Keratinocyte (primary cell): ENCODE results near the gene SMURF2. TPM values are rescaled to one million over a fixed set of nuclear protein-coding genes. Genes with fewer than 3 reads are reported as not detected.

ENCODE experiments used
- DNase-seq: peaks from one replicate; pipeline ENCODE4 v3.0.0-alpha.2; 2011; ENCODE audit warnings: low read depth, missing footprints, low spot score
- FAIRE-seq: peaks from 2 replicates; lab custom pipeline; 2011; peaks lifted over from hg19 to GRCh38; lab: Jason Lieb, UNC
- H2AFZ ChIP-seq: 2 replicates; pipeline ENCODE4 v1.6.0; 2012; ENCODE audit warnings: low read length, control low read depth, inconsistent platforms; ENCODE audit not compliant: control insufficient read depth
- H3K27ac ChIP-seq: 2 replicates; pipeline ENCODE4 v1.5.1; 2011; ENCODE audit warnings: low read length; ENCODE audit not compliant: control insufficient read depth, insufficient read depth
- H3K27me3 ChIP-seq: 3 replicates; pipeline ENCODE4 v1.6.0; 2011; ENCODE audit warnings: low read length; ENCODE audit not compliant: control insufficient read depth, insufficient read depth; ENCODE audit errors: extremely low read depth
- H3K36me3 ChIP-seq, 2 experiments: 2 replicates in 1 of 2; 3 replicates in 1 of 2; pipeline ENCODE4 v1.5.1; 2011; ENCODE audit warnings: low read length in 2 of 2, mild to moderate bottlenecking in 1 of 2; ENCODE audit not compliant: control insufficient read depth in 2 of 2, insufficient read depth in 2 of 2; ENCODE audit errors: extremely low read depth in 1 of 2
- H3K4me1 ChIP-seq: 3 replicates; pipeline ENCODE4 v1.5.1; 2011; ENCODE audit warnings: low read length; ENCODE audit not compliant: control insufficient read depth, insufficient read depth; ENCODE audit errors: extremely low read depth
- H3K4me2 ChIP-seq: 3 replicates; pipeline ENCODE4 v1.6.0; 2011; ENCODE audit warnings: low read depth, low read length; ENCODE audit not compliant: control insufficient read depth, insufficient read depth; ENCODE audit errors: extremely low read depth
- H3K4me3 ChIP-seq, 3 experiments: fragments of 200-600 bp in 1 of 3; sonication (generic) in 1 of 3; 2 replicates in 2 of 3; 3 replicates in 1 of 3; pipeline ENCODE4 v1.5.1; 2011 to 2016; ENCODE audit warnings: low read length in 3 of 3, mild to moderate bottlenecking in 3 of 3, control low read depth in 2 of 3, inconsistent platforms in 1 of 3, low read depth in 1 of 3, mixed read lengths in 1 of 3, mixed run types in 1 of 3, moderate library complexity in 1 of 3; ENCODE audit not compliant: control insufficient read depth in 2 of 3, insufficient read depth in 2 of 3; ENCODE audit errors: extremely low read depth in 1 of 3
- H3K79me2 ChIP-seq: 2 replicates; pipeline ENCODE4 v1.6.0; 2012; ENCODE audit warnings: low read length; ENCODE audit not compliant: control insufficient read depth, insufficient read depth
- H3K9ac ChIP-seq: 3 replicates; pipeline ENCODE4 v1.6.0; 2011; ENCODE audit warnings: low read length; ENCODE audit not compliant: control insufficient read depth, insufficient read depth; ENCODE audit errors: extremely low read depth
- H3K9me1 ChIP-seq: 3 replicates; pipeline ENCODE4 v1.6.0; 2011; ENCODE audit warnings: low read length; ENCODE audit not compliant: control insufficient read depth, insufficient read depth; ENCODE audit errors: extremely low read depth
- H3K9me3 ChIP-seq: 2 replicates; pipeline ENCODE4 v1.5.1; 2012; ENCODE audit warnings: low read depth, low read length; ENCODE audit not compliant: control insufficient read depth
- H4K20me1 ChIP-seq: 3 replicates; pipeline ENCODE4 v1.6.0; 2011; ENCODE audit warnings: low read length; ENCODE audit not compliant: control insufficient read depth, insufficient read depth; ENCODE audit errors: extremely low read depth
- EZH2 ChIP-seq: IDR thresholded peaks from one replicate; pipeline ENCODE4 v1.6.1; 2012; ENCODE audit warnings: inconsistent platforms, mild to moderate bottlenecking, low read length, moderate library complexity
- dilution Hi-C: fragments of 300-500 bp; cut with MboI; formaldehyde crosslinking; loops from one replicate; pipeline ENCODE4 v1.7.0; 2020; ENCODE audit warnings: low sequenced_read_pairs; ENCODE audit not compliant: extremely low pct_ligation_motif_present
- polyA plus RNA-seq, 5 experiments: library from polyadenylated mRNA; depleted of rRNA in 3 of 5; stranded (reverse) in 3 of 5; stranded (forward) in 1 of 5; unstranded in 1 of 5; fragments of >200 nt; gene quantifications; 1 replicate in 1 of 5; 2 replicates in 3 of 5; 3 replicates in 1 of 5; pipeline versions ENCODE4 v1.2.1 to v1.2.3, GENCODE V29; 2011 to 2012; ENCODE audit warnings: missing spikeins in 2 of 5, low read depth in 1 of 5, low replicate concordance in 1 of 5
- TF ChIP-seq, protein P1 (sequence below), 3 experiments: IDR thresholded peaks in 1 of 3; conservative IDR thresholded peaks in 1 of 3; optimal IDR thresholded peaks in 1 of 3; 2 replicates in 2 of 3; 3 replicates in 1 of 3; pipeline versions ENCODE3 to v1.5.1; 2011; ENCODE audit warnings: low read length in 3 of 3, mild to moderate bottlenecking in 3 of 3, moderate library complexity in 2 of 3, control low read depth in 1 of 3, inconsistent platforms in 1 of 3; ENCODE audit not compliant: insufficient read depth in 2 of 3; ENCODE audit errors: extremely low read depth in 1 of 3

Gene SMURF2
- polyA plus RNA-seq, 1 donor (not counting 4 experiments of a cell fraction or from before 2014, with no cell fraction given): 128 TPM

DNA sequence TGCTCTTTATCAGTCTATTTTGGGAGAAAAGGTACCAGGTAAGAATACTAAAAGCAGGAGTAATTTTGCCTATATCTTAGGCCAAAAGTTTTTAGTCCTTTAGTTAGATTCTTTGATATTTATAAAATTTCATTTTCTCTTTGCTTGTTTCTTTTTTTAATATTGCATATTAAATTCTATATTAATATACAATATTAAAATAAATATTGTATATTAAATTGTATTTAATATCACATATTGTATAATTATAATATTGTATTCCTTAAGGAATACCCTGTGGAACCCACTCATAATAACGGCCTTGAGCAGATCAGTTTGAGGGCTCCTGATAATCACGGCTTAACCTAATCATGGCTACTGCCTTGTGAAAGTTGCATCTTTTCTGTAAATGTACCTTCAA is 153.4 kb downstream of the SMURF2 start:
- no peak for TF ChIP-seq EZH2
- peaks cover 66% of the 10 kb centered on the region for H3K79me2 ChIP-seq
- peaks cover 19% of the 10 kb centered on the region for H3K4me1 ChIP-seq
- H3K9ac ChIP-seq: no peak overlapping the region
- FAIRE-seq (no peak), DNase-seq (no peak)
- H3K27me3 ChIP-seq: no peaks in the 10 kb centered on the region
- peak overlapping the region; percentile 87 for H3K4me2 ChIP-seq
- no peak overlapping the region for H2AFZ ChIP-seq
- H3K9me1 ChIP-seq: no peaks in the 10 kb centered on the region
- no peaks in the 10 kb centered on the region for H3K9me3 ChIP-seq
- no peak overlapping the region for H3K27ac ChIP-seq
- peaks cover 18% of the 10 kb centered on the region for H4K20me1 ChIP-seq
- H3K4me3 ChIP-seq: peak overlapping the region in 2 of 3 experiments; percentile 81 to 100
- dilution Hi-C loops: no loop called here
- H3K36me3 ChIP-seq: peaks cover 5 to 46% of the 10 kb centered on the region in 2 experiments

DNA sequence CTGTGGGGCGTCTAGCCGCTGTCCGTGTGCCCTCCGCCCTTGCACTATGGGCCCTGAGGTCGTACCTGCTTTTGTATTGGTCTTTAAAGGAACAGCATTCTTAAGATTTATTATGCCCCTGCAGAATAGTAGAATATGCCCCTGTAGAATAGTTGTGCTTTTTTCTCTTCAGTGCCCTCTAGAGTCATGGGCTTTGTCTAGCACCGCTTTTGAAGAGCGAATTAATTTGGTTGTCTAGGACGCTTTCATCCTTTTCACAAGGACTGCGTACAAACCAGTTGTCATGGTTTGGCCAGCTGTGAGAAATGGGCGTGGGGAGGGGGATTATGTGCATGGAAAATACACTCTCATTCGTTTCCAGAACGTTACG is 154.7 kb downstream of the SMURF2 start:
- peaks cover 11 to 50% of the 10 kb centered on the region in 2 experiments for H3K36me3 ChIP-seq

More for the DNA sequence above, 154.7 kb downstream of the SMURF2 start:
- DNase-seq (no peak), FAIRE-seq (no peak)
- peak overlapping the region; percentile 87 for H3K4me2 ChIP-seq
- peak overlapping the region; percentile 99 for H3K27ac ChIP-seq
- dilution Hi-C loops: no loop called here
- no peaks in the 10 kb centered on the region for H3K9me1 ChIP-seq
- TF ChIP-seq, protein P1, sequence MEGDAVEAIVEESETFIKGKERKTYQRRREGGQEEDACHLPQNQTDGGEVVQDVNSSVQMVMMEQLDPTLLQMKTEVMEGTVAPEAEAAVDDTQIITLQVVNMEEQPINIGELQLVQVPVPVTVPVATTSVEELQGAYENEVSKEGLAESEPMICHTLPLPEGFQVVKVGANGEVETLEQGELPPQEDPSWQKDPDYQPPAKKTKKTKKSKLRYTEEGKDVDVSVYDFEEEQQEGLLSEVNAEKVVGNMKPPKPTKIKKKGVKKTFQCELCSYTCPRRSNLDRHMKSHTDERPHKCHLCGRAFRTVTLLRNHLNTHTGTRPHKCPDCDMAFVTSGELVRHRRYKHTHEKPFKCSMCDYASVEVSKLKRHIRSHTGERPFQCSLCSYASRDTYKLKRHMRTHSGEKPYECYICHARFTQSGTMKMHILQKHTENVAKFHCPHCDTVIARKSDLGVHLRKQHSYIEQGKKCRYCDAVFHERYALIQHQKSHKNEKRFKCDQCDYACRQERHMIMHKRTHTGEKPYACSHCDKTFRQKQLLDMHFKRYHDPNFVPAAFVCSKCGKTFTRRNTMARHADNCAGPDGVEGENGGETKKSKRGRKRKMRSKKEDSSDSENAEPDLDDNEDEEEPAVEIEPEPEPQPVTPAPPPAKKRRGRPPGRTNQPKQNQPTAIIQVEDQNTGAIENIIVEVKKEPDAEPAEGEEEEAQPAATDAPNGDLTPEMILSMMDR (optimal IDR thresholded peaks at IDR 0.05 in 1 of 3, IDR thresholded peaks at IDR 0.05 in 1 of 3, conservative IDR thresholded peaks at IDR 0.05 in 1 of 3; ENCODE audit: extremely low read depth in 1 of 3, insufficient read depth in 2 of 3, low read length in 3 of 3): peak; percentile 33 to 54 (median 39)
- TF ChIP-seq EZH2: no peak
- H3K4me3 ChIP-seq: peak overlapping the region; percentile 75 to 100 (median 81)
- no peaks in the 10 kb centered on the region for H3K27me3 ChIP-seq
- H4K20me1 ChIP-seq: peaks cover 29% of the 10 kb centered on the region
- H3K9me3 ChIP-seq: no peaks in the 10 kb centered on the region
- peaks cover 32% of the 10 kb centered on the region for H3K4me1 ChIP-seq
- H3K79me2 ChIP-seq: peaks cover 74% of the 10 kb centered on the region
- H3K9ac ChIP-seq: peak overlapping the region; percentile 100
- H2AFZ ChIP-seq: peak overlapping the region; percentile 68
